CD4-positive, alpha-beta T cell treated with Interleukin-21 for 1 hour (primary cell): ENCODE measurements around the gene MRPS22.

Experiments used
- DNase-seq: peaks from one replicate; pipeline ENCODE4 v3.0.0-alpha.2; 2020

The MRPS22 gene

DNA sequence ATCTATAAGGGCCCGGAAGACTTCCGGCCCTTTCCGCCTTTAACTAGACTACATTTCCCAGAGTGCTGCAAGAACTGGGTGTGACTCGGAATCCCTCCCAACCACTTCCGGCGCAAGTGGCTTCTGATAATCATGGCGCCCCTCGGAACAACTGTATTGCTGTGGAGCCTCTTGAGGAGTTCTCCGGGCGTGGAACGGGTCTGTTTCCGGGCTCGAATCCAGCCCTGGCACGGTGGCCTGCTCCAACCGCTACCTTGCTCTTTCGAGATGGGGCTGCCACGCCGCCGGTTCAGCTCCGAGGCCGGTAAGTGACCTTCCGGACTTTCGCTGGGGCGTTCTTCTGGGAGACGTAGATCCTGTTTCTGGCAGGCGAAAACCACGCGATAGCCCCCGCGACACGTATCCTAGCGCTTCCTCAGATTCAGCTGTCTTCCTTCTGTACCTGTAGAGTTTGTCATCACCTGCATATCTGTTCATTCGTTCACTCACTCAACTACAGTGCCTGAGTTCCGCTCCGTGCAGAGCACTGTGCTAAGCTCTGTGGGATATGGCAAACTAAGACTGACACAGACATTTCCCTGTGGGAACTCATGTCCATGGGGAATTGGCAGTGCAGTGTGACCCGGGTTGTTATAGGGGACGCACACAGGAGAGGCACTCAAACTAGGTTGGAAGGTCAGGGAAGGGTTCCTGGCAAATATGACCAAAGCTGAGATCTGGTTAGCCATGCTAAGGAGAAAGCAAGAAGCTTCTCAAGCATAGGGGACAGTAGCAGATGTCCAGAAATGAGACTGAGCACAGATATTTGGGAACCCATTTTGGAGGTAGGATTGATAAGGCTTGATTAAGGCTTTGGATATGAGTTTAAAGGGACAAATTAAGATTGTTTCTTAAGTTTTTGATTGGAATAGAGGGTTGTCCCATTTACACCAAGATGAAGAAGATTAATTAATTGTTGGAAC is at the start of gene MRPS22:
MRPS22 (plus strand) TSS at position 126 of the 962 bp plus-strand sequence; CDS start at position 133, 7 bp downstream.
- peak; percentile 87 for DNase-seq

DNA sequence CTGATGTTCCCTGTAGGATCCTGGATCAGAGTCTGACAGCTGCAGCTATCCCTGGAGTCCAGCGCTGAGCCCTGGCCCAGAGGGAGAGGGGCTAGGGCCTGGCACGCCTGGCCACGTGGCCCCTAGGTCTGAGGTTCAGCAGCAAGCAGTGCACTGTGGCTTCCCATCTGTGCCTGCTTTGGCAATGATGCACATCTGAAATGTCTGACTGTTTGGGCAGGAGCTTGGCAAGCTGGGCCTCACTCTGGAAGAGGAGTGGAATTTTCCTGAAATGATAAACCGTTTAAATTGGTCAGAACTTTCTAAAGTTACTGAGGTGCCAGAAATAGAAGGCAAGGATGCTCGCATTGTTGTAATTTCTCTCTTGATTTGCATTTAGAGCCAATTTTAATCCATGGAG is 48.8 kb upstream of the MRPS22 start:
- no peak for DNase-seq

DNA sequence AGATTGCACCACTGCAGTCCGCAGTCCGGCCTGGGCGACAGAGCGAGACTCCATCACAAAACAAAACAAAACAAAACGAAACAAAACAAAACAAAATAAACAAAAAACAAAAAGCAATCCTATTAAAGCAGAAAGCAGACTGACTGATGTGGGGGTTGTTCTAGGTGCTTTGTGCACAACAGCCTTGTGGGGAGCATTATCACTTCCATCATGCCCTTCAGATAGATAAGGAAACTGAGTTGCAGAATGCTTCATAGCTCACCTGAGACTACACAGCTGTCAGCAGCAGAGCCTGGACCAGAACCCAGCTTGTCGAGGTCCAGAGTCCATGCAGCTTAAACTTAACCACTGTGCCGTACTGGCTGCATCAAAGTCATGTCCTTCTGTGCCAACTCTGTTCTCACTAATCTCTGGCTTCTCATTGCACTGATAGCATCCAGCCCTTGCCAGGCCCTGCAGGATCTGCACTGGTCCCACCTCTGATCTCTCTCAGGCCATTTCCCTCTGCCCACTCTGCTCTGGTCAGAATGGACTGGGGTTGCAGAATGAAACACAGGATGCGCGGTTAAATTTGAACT is 47.6 kb upstream of the MRPS22 start:
- no peak for DNase-seq

- DNase-seq, result no peak
These were observed 46.1 kb upstream of the MRPS22 start for GRCh38 chr3:139297588-139298311.

DNA sequence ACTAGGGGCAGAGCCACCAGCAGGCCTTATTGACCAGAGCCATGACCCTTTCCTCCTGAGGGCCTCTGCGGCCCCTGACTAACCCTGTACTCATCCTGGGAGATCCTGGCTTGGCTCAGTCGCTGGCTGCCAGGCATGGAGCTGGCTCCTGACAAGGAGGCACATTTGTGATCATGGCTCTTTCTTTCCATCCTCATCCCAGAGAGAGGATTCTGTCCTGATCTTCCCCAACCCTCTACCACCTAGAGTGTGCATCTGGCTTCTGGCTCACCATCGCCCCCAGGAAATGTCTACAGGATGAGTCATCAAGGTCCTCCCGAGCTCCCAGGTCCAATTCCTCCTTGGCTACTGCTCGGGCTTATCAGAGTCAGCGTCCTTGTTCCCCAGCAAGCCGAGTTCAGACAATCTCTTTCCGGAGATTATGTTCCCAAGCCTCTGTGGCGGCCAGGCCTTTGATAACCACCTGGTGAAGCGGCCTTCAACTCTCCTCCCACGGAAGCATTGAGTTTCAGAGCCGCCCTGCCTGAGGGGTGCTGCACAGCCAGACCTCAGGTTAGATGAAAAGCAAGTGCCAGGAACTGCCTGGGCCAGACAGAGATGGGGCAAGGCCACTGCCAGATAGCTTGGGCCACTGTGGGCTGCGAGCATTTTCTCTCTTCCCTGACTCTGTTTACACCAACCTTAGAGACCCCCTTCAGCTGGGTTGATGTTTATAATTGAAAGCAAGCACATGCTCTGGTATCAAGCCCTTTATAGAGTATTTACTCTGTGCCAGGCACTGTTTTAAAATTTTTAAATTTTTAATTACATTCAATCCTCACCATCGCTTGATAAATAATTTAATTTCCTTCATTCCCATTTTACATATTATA is 44.3 kb upstream of the MRPS22 start:
- DNase-seq, result no peak

DNA sequence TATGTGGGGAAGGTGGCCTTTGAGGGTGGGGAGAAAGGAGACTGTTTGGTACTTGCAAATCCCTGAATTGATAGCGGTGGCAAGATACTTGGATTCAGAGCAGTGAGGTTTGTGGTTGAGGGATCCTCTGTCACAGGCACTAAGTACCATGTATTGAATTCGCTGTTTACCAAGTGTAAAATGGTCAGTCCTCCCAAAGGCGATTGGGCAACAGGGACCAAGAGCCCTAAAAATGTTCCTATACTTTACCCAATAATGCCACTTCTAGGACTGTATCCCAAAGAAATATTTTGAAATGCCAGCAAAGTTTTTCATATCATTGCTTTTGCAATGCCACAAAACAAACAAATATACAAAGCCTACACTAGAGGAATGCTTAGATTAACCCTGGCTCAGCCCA is 43.4 kb upstream of the MRPS22 start:
- DNase-seq, result no peak

GRCh38 chr3:139301183-139301582 is 42.6 kb upstream of the MRPS22 start:
- DNase-seq, result no peak

DNA sequence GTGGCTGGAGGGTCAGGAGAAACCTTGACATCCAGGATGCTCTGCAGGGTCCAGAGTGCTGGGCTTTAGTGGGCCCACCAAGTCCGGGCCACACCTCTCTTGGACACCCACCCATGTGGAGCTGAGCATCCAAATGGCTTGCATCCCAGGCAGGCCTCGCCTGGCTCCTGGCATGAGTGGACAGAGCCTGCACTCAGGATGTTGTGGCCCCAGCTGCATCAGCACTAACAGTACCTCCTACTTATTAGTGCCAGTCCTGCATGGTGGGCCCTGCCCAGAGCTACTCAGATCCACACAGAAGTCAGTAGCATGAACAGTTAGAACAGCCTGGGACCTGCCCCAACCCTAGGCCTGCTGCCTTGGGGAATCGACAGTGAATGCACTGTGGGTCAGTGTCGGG is 42.2 kb upstream of the MRPS22 start:
- no peak for DNase-seq

GRCh38 chr3:139302084-139302800 is 41.6 kb upstream of the MRPS22 start:
- no peak for DNase-seq

DNA sequence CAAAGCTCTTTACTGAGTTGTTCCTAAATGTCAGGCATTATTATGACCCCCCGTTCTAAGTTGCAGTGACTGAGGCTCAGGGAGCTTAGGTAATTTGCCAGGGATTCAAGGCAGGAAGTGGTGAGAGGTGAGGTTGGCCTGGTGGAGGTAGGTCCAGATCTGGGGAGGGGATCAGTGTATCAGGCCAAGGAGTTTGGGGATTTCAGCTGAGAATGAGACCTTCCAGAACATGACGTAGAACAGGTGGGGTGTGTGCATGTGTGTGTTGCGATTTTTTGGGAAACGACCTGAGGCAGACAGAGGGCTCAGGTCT is 41.1 kb upstream of the MRPS22 start:
- no peak for DNase-seq

- no peak for DNase-seq
These were observed 40.6 kb upstream of the MRPS22 start for GRCh38 chr3:139303216-139303615.

DNA sequence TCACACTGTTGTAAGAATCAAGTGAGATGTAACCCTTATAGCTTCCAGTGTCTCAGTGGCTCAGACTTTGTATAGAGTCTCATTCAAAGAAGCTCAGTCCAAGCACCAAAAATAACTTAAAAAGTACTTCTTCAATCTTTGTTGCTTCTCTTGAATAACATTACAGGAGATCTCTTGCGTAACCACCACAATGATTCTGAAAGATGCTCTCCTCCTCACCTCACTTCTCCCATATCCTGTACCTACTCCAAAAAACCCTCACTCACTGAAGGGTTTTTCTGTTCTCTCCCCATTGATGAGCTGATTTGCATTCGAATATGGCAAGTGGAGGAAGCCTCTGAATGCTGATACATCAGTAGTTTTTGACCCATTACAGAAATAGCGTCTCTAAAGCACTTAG is 39.4 kb upstream of the MRPS22 start:
- DNase-seq, result no peak

GRCh38 chr3:139306078-139306477 is 37.7 kb upstream of the MRPS22 start:
- DNase-seq, result no peak

- no peak for DNase-seq
These were observed 36.7 kb upstream of the MRPS22 start for GRCh38 chr3:139307072-139307491.

DNA sequence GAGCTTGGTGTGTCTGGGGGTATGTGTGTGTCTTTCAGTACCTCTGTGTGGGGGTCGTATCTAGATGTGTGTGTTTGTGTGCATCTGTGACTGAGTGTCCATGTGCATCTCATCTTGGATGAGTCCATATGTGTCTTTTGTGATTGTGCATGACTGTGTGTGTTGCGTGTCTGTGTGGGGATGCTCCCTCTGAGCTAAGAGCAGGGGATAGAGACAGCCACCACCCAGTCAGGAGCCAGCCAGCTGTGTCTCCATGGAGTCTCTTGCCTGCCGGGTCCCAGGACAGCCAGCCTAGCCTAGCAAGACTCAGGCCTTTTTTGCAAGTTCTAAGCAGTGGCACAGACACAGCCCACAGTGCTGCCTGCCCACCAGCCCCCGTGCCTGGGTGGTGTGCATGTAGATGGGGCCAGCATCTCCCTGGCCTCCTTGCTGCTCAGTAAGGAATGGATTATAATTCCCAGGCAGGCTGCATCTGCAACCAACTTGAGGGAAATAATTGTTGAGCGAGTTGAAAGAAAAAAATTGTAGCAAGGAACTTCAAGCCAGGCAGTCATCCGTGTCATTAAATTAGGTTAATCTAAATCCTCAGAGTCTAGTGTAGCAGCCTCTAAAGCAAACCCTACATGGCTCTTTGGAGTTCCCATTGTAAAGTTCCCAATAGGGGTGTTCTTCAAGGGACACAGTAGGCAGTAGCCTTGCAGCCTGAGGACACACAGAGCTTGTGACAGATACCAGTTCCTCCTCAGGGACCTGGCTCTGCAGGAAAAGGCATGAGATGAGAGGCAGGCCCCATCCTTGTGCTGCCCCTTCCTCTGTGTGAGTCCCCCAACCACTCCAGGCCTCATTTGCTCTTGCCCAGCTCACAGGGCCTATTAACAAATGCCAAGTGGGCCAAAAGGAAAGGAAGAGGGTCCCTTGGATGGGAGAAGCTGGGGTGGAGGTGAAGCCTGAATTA is 35.9 kb upstream of the MRPS22 start:
- no peak for DNase-seq

DNA sequence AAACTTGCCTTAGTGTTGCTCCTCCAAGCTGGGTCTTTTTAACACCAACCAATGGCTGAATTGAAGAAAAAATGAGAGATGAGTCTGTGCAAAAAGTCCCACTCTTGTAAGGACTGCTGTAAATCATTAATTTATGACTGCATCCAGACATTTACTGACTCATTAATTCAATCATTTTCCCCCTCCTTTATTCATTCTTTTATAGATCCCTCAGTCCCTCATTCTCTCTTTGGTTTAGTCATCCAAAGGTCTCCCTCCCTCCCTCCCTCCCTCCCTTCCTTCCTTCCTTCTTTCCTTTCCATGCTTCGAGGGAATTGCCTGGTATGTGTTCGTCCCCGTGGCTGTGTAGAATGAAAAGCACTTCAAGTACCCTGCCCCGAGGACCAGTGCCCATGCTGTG is 35.3 kb upstream of the MRPS22 start:
- no peak for DNase-seq

DNA sequence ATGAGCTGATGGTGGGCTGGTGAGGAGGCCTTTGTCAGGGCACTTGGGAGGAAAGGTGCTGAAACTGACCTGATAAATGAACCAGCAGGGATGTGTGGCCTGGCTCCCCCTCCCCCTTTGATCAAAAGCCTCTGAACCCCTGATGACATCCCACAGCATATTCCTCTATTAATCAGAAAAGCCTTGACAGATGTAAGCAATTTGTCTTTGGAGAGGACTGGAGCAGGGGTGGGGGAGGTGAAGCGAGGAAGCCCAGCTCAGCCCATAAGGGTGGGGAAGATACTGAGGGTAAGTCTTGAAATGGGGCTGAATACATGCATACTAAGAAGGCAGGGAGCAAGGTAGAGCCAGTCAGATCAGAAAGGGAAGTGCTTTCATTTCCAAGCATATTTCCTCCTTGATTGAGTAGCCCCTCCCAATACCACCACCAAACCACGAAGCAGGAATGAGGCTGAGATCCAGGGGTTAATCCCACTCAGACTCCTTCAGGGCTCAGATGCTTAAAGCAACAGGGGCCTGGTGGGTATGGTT is 34.7 kb upstream of the MRPS22 start:
- no peak for DNase-seq

DNA sequence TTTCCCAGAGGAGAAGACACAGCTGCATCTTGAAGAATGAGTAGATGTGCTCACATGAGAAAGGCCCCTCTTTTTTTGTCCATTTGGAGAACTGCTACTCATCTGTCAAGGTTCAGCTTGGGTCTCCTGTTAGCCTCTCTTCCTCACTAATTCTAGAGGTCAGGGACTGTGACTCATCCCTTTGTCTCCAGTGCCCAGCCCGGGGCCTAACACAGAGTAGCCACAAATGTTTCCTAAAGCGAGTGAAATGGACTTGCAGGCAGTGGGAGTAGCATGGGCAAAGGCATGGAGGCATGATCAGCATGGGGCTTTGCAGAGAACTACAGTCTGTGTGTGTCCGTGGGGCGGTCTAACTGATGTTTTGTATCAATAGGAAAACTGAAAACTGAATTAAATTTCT is 33.9 kb upstream of the MRPS22 start:
- DNase-seq, result no peak

DNA sequence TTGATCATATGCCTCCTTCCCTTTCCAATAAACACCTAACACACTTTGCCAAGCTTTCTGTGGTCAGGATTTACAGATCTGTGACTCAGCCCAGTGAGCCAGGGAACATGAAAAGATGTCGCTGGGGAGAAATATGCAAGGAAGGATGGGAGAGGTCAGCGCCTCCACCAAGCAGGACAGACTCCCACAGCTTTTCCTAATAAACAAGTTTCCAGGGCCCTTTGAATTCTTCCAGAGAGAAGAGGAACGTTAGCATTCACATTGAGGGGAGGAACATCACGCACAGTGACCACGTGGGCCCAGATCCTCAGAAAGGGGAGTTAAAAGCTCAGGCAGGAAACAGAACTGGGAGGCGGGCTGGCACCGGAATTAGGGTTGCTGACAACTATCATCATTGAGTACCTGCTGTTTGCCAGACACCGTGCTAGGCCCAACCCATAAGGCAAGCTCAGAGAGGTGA is 33.3 kb upstream of the MRPS22 start:
- no peak for DNase-seq

DNA sequence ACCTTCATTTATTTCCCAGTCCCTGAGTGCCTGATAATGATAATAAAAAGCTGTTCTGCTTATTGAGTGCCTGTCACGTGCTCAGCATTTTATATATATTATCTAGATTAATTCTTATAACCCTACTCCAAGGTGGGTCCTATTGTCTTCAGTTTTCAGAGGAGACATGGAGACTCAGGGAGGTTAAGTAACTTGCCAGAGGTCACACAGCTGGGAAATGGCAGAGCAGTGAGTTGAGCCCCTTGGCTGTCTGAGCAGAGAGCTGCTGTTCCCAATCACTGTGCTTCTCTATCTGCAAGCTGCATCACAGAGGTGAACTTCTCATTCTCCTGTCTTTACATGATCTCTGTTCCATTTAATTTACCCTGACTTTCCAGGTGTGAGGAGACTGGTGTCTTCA is 32.3 kb upstream of the MRPS22 start:
- DNase-seq, result no peak

- DNase-seq, result no peak
These were observed 31.4 kb upstream of the MRPS22 start for GRCh38 chr3:139312416-139312815.
